ENCODE results near the gene CAPS2. TPM values are rescaled to one million over a fixed set of nuclear protein-coding genes. Genes with fewer than 3 reads are reported as not detected.

The CAPS2 gene
- total RNA-seq, result 10 to 100 TPM; 18.7 to 23.0 TPM

DNA sequence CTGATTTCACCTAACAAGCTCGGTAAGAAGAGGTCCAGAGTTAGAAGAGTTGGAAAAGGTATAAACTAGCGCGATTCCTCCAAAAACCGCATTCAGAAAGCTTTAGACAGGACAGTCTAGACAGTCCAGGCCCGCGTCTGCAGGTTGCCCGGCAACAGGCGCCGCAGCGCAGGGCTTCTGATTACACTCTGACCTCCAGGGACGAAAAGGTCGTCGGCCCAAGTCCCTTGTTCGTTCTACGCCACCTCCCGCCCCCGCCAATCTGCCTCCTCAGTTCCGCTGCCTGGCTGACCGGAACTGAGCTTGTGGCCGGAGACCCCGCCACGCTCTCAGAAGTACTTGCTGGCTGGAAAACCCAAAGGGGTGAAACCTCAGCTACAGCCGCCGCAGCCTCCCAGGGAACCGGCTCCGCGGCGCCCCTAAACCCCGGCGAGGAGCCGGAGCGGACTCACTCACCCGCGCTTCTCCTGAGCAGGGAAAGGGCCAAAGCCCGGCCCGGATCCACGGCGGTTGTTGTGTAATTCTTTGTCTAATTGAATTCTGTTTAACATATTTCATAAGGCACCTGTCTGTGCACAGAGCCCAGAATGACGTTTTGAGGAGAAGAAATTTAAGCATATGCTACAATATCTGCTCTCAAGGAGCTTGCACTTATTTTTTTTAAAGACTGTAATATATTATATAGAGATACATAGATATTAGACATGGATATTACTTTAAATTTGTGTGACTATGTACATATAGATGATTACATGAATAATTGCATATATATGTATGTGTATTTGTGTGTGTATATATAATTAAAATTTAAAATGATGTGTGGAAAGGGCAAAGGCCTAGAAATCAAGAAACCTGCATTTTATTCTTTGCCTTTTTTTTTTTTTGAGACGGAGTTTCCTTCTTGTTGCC, at the start of gene CAPS2:
TSS of gene CAPS2 (minus strand) at position 407 of the 909 bp plus-strand sequence. CDS start 3,826 bp downstream, outside the sequence.
- H3K9me3 ChIP-seq, result no peaks in the 10 kb centered on the region
- peak within 1 kb of the TSS; percentile 20 to 40 for H3K27ac ChIP-seq
- peaks cover 2 to 9% of the 10 kb centered on the region in 2 donors for H3K4me1 ChIP-seq (ENCODE audit: control insufficient read depth in 1 of 2, low read depth in 2 of 2)
- no peaks in the 10 kb centered on the region for H3K27me3 ChIP-seq (replicated peaks; ENCODE audit: insufficient read depth)
- peak within 1 kb of the TSS; percentile 78 for H3K4me3 ChIP-seq
- ATAC-seq (ENCODE audit: insufficient number of reproducible peaks, low FRiP score, low read depth) (peak; percentile 56), DNase-seq (ENCODE audit: low spot score) (peak; percentile 11)
- no peak for TF ChIP-seq CTCF (IDR thresholded peaks at IDR 0.05)
- no peaks in the 10 kb centered on the region for H3K36me3 ChIP-seq

DNA sequence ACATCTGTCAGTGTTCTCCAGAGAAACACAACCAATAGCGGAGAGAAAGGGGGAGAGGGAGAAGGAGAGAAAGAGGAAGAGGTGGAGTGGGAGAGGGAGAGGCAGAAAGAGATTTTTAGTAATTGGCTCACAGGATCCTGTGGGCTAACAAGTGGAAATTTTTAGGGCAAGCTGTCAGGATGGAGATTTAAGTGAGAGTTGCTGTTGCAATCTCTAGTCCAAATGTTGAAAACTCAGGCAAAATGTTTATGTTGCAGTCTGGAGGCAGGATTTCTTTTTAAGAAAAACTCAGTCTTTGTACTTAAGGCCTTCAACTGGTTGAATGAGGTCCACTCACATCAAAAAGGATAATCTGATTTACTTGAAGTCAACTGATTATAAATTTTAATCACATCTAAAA, 48.2 kb upstream of the CAPS2 start:
- H3K27ac ChIP-seq, result peak overlapping the region in 1 of 2 donors; percentile 46
- no peak for ATAC-seq (ENCODE audit: insufficient number of reproducible peaks, low FRiP score, low read depth)

GRCh38 chr12:75374971-75375370, 44.8 kb upstream of the CAPS2 start:
- peaks cover 0 to 4% of the 10 kb centered on the region in 2 donors for H3K4me1 ChIP-seq (ENCODE audit: control insufficient read depth in 1 of 2, low read depth in 2 of 2)
- H3K36me3 ChIP-seq, result no peaks in the 10 kb centered on the region
- DNase-seq (ENCODE audit: low spot score), result no peak
- H3K9me3 ChIP-seq, result no peaks in the 10 kb centered on the region
- TF ChIP-seq CTCF (IDR thresholded peaks at IDR 0.05), result no peak
- ATAC-seq (ENCODE audit: insufficient number of reproducible peaks, low FRiP score, low read depth), result no peak
- no peaks in the 10 kb centered on the region for H3K27me3 ChIP-seq (replicated peaks; ENCODE audit: insufficient read depth)
- H3K27ac ChIP-seq, result no peak overlapping the region
- no peak overlapping the region for H3K4me3 ChIP-seq

More for the DNA sequence above, 48.2 kb upstream of the CAPS2 start:
- peaks cover 0 to 4% of the 10 kb centered on the region in 2 donors for H3K4me1 ChIP-seq (ENCODE audit: control insufficient read depth in 1 of 2, low read depth in 2 of 2)
- no peaks in the 10 kb centered on the region for H3K36me3 ChIP-seq
- peak overlapping the region; percentile 32 for H3K4me3 ChIP-seq
- no peaks in the 10 kb centered on the region for H3K27me3 ChIP-seq (replicated peaks; ENCODE audit: insufficient read depth)
- DNase-seq (ENCODE audit: low spot score), result no peak
- H3K9me3 ChIP-seq, result no peaks in the 10 kb centered on the region
- no peak for TF ChIP-seq CTCF (IDR thresholded peaks at IDR 0.05)

- H3K4me1 ChIP-seq (ENCODE audit: control insufficient read depth in 1 of 2, low read depth in 2 of 2), result peaks cover 4 to 14% of the 10 kb centered on the region in 2 donors
- H3K36me3 ChIP-seq, result no peaks in the 10 kb centered on the region
- ATAC-seq (ENCODE audit: insufficient number of reproducible peaks, low FRiP score, low read depth), result no peak
- no peaks in the 10 kb centered on the region for H3K9me3 ChIP-seq
- no peak for DNase-seq (ENCODE audit: low spot score)
- H3K27ac ChIP-seq, result peak overlapping the region in 1 of 2 donors; percentile 11
- H3K4me3 ChIP-seq, result no peak overlapping the region
- TF ChIP-seq CTCF (IDR thresholded peaks at IDR 0.05), result no peak
- H3K27me3 ChIP-seq (replicated peaks; ENCODE audit: insufficient read depth), result no peaks in the 10 kb centered on the region
Measured at GRCh38 chr12:75366629-75367028, 36.5 kb upstream of the CAPS2 start.

DNA sequence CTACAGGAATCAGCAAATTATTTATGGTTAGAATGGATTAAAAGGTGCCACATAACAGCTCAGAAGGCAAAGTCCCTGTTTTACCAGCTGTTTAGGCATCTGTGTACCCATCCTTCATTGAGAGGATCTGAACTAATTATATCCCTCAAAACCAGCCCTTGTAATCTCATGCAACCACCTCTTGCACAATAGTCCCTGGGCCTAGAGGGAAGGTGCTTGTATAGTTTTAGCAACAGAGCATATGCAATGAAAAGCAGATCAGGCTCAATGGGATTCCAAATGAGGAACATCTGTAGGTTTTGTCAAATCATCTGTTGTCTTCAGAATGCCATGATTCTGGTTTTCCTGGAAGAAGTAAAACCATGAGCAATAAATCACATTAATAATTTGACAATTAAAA, 34.8 kb upstream of the CAPS2 start:
- Histone ChIP-seq H3K36me3 (no peaks in the 10 kb centered on the region), H3K4me3 (no peak overlapping the region), H3K27me3 (replicated peaks; ENCODE audit: insufficient read depth) (no peaks in the 10 kb centered on the region), H3K9me3 (no peaks in the 10 kb centered on the region), H3K27ac (no peak overlapping the region), H3K4me1 (ENCODE audit: control insufficient read depth in 1 of 2, low read depth in 2 of 2) (peaks cover 4 to 14% of the 10 kb centered on the region in 2 donors)
- TF ChIP-seq CTCF (IDR thresholded peaks at IDR 0.05), result no peak
- DNase-seq (ENCODE audit: low spot score) (no peak), ATAC-seq (ENCODE audit: insufficient number of reproducible peaks, low FRiP score, low read depth) (no peak)

Measured in thoracic aorta (tissue), 2 donors.